Stimulated activated naive B cell treated with anti-CD40 and anti-IgM and Interleukin-4, amounts not matched to agents 10 μg/mL and 1 μg/mL and 100 μg/mL, for 72 hours (primary cell): Measurements from ENCODE around the gene SYT9.

Experiments
- ATAC-seq, 2 donors: fragments of 150-1000 bp; cut with Tn5 transposase; replicated peaks; 2 replicates each; pipeline ENCODE4 v1.10.0; 2021; ENCODE audit warnings: moderate library complexity in 1 of 2
- DNase-seq: peaks from one replicate; pipeline ENCODE4 v3.0.0; 2021
- H3K27ac Mint-ChIP-seq: one replicate; pipeline ENCODE4 v1.8.0; 2022; ENCODE audit warnings: mild to moderate bottlenecking, mixed read lengths
- H3K27me3 Mint-ChIP-seq, 2 donors: one replicate each; pipeline ENCODE4 v1.8.0; 2022; ENCODE audit warnings: mixed read lengths in 2 of 2
- H3K36me3 Mint-ChIP-seq, 2 donors: one replicate each; pipeline ENCODE4 v1.8.0; 2022; ENCODE audit warnings: mixed read lengths in 2 of 2, mild to moderate bottlenecking in 1 of 2
- H3K4me1 Mint-ChIP-seq, 2 donors: one replicate each; pipeline ENCODE4 v1.8.0; 2022; ENCODE audit warnings: mixed read lengths in 2 of 2, mild to moderate bottlenecking in 1 of 2
- H3K4me3 Mint-ChIP-seq, 2 donors: one replicate each; pipeline ENCODE4 v1.8.0; 2022; ENCODE audit warnings: mild to moderate bottlenecking in 2 of 2, mixed read lengths in 2 of 2, moderate library complexity in 1 of 2
- H3K9me3 Mint-ChIP-seq, 2 donors: one replicate each; pipeline ENCODE4 v1.8.0; 2022; ENCODE audit warnings: mixed read lengths in 2 of 2, mild to moderate bottlenecking in 1 of 2

Gene SYT9

GRCh38 chr11:7413961-7414915 is 162.5 kb downstream of the SYT9 start:
- ATAC-seq = no peak
- Mint-ChIP-seq H3K27me3 (peaks cover 48 to 51% of the 10 kb centered on the region in 2 donors), H3K36me3 (peaks cover 3 to 5% of the 10 kb centered on the region in 2 donors), H3K4me1 (no peaks in the 10 kb centered on the region), H3K27ac (no peak overlapping the region), H3K9me3 (peaks cover 9 to 11% of the 10 kb centered on the region in 2 donors), H3K4me3 (no peak overlapping the region)
- DNase-seq = no peak

DNA sequence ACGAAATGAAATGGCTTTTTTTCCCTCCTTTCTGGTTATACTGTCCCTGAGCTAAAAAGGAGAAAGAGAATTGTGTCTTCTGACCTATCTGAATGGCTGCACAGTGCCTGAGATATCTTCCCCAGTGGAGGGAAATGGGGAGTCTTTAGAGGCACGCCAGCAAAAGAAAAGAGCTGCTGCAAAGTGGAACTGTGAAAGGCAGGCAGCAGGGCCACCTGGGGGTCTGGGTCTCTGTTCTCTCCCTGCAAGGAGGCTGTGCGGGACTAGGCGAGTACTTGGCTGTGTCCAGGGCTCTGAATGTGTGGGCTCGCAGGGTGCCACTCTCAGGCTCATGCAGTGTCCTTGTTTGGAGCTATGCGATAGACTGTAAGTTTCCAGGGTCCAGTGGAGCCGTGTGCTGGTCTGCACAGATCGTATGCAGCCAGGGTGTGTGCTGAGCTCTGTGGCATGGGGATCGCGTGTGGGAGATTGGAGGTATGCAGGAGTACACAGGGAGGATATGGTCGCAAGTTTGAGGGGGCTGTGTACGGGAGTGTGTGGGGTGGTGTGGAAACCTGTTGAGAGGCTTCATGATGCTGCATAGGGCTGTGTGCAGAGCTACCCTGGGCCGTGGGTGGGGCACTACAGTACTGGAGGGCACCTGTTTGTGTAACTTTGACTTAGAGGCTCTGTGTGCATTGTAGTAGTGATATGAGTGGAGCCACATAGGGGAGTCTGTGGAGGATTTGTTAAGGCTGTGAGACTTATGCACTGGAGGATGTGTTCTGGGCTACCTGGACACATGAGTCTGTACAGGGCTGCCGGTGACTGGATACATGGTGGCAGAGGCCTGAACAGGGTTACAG is 163.5 kb downstream of the SYT9 start:
- Mint-ChIP-seq H3K36me3 (peaks cover 3 to 5% of the 10 kb centered on the region in 2 donors), H3K4me3 (no peak overlapping the region)

DNA sequence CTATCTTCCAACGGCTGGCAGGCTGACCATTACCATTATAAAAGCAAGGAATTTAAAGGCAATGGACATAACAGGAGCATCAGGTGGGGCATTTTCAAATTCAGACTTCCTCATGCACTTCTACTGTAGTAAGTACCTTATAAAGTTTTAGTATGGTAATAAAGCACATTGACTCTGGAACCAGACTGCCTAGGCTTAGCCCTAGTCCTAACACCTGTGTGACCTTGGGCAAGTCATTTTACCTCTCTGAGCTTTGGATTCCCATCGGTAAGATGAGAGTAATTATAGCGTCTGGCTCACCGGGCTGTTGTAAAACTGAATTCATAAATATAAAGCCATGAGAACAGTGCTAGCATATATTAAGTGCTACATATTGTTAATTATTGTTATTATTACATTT is 164.4 kb downstream of the SYT9 start:
- Mint-ChIP-seq H3K4me3 (no peak overlapping the region), H3K27ac (no peak overlapping the region), H3K27me3 (peaks cover 37 to 42% of the 10 kb centered on the region in 2 donors), H3K4me1 (no peaks in the 10 kb centered on the region), H3K9me3 (peaks cover 7 to 9% of the 10 kb centered on the region in 2 donors), H3K36me3 (peaks cover 2 to 5% of the 10 kb centered on the region in 2 donors)
- ATAC-seq = no peak
- DNase-seq = no peak

More for the DNA sequence above, 163.5 kb downstream of the SYT9 start:
- Mint-ChIP-seq H3K27ac (peak overlapping the region; percentile 14), H3K9me3 (peaks cover 8 to 11% of the 10 kb centered on the region in 2 donors), H3K27me3 (peaks cover 40 to 44% of the 10 kb centered on the region in 2 donors), H3K4me1 (no peaks in the 10 kb centered on the region)
- no peak for DNase-seq
- ATAC-seq = no peak

- peaks cover 0 to 1% of the 10 kb centered on the region in 2 donors for H3K36me3 Mint-ChIP-seq
- H3K27me3 Mint-ChIP-seq = peaks cover 28 to 34% of the 10 kb centered on the region in 2 donors
- peaks cover 2% of the 10 kb centered on the region in 2 donors for H3K9me3 Mint-ChIP-seq
- DNase-seq (no peak), ATAC-seq (no peak)
- no peaks in the 10 kb centered on the region for H3K4me1 Mint-ChIP-seq
- H3K27ac Mint-ChIP-seq = no peak overlapping the region
- H3K4me3 Mint-ChIP-seq = no peak overlapping the region
These were observed 165.6 kb downstream of the SYT9 start for GRCh38 chr11:7417328-7417727.

DNA sequence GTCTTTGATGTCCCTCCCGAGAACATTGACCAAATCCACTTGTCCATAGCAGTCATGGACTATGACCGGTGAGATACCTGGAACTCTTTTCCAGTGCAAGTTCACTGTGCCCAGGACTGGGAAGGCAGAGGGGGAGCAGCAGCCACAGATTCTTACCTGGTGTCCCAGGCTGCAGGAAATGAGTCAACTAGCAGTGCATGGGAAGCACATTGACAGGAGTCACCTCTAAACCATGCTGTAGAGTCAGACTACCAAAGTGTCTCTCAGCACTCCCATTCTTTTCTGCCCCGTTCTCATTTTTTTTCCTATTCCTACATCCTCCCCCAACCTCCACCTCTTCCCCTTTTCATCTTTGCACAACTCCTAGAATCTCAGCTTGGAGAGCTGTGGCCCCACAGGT is 166.4 kb downstream of the SYT9 start:
- Mint-ChIP-seq H3K9me3 (peaks cover 0 to 2% of the 10 kb centered on the region in 2 donors), H3K27ac (no peak overlapping the region), H3K27me3 (peaks cover 22 to 29% of the 10 kb centered on the region in 2 donors), H3K36me3 (no peaks in the 10 kb centered on the region), H3K4me1 (peaks cover 0 to 4% of the 10 kb centered on the region in 2 donors), H3K4me3 (no peak overlapping the region)
- no peak for DNase-seq
- ATAC-seq = no peak

DNA sequence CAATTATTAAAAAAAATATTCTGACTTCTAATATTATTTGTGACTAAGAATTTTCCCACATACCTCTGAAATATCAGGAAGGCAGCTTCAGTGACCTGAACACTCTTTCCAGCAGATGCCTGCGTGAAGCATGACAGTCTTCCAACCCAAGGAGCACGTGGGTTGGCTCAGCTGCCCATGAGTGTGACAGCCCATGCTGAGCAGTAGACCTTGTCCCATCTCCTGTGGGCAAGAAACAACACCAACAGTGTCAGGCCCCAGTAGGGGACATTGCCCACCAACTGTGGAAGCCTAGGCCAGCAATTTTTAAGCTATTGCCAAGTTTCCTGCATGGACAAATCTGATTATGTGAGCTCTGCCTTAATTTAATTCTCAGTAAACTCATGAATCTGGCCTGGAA is 167.2 kb downstream of the SYT9 start:
- H3K36me3 Mint-ChIP-seq = no peaks in the 10 kb centered on the region
- ATAC-seq (no peak), DNase-seq (no peak)
- H3K27me3 Mint-ChIP-seq = peaks cover 15 to 26% of the 10 kb centered on the region in 2 donors
- H3K4me3 Mint-ChIP-seq = no peak overlapping the region
- no peak overlapping the region for H3K27ac Mint-ChIP-seq
- no peaks in the 10 kb centered on the region for H3K9me3 Mint-ChIP-seq
- H3K4me1 Mint-ChIP-seq = peaks cover 0 to 7% of the 10 kb centered on the region in 2 donors

GRCh38 chr11:7421136-7421535 is 169.4 kb downstream of the SYT9 start:
- ATAC-seq (no peak), DNase-seq (no peak)
- H3K4me1 Mint-ChIP-seq = peaks cover 0 to 7% of the 10 kb centered on the region in 2 donors
- no peak overlapping the region for H3K4me3 Mint-ChIP-seq
- H3K27me3 Mint-ChIP-seq = peaks cover 7 to 14% of the 10 kb centered on the region in 2 donors
- H3K27ac Mint-ChIP-seq = no peak overlapping the region
- no peaks in the 10 kb centered on the region for H3K36me3 Mint-ChIP-seq
- H3K9me3 Mint-ChIP-seq = no peaks in the 10 kb centered on the region

- H3K4me3 Mint-ChIP-seq = no peak overlapping the region
- no peaks in the 10 kb centered on the region for H3K9me3 Mint-ChIP-seq
- peak; percentile 27 to 71 for ATAC-seq
- DNase-seq = no peak
- H3K36me3 Mint-ChIP-seq = peaks cover 0 to 2% of the 10 kb centered on the region in 2 donors
- peaks cover 0 to 7% of the 10 kb centered on the region in 2 donors for H3K4me1 Mint-ChIP-seq
- no peak overlapping the region for H3K27ac Mint-ChIP-seq
- peaks cover 7 to 13% of the 10 kb centered on the region in 2 donors for H3K27me3 Mint-ChIP-seq
These were observed 171.0 kb downstream of the SYT9 start for GRCh38 chr11:7422544-7423331.

- DNase-seq = no peak
These were observed 172.2 kb downstream of the SYT9 start for GRCh38 chr11:7423946-7424345.

GRCh38 chr11:7427733-7428132 is 176.0 kb downstream of the SYT9 start:
- Mint-ChIP-seq H3K36me3 (peaks cover 0 to 2% of the 10 kb centered on the region in 2 donors), H3K9me3 (no peaks in the 10 kb centered on the region), H3K27me3 (peaks cover 7% of the 10 kb centered on the region in 2 donors), H3K4me1 (peaks cover 0 to 4% of the 10 kb centered on the region in 2 donors), H3K27ac (no peak overlapping the region), H3K4me3 (no peak overlapping the region)
- ATAC-seq (no peak), DNase-seq (no peak)

More at GRCh38 chr11:7423946-7424345, 172.2 kb downstream of the SYT9 start:
- peaks cover 0 to 7% of the 10 kb centered on the region in 2 donors for H3K4me1 Mint-ChIP-seq
- ATAC-seq = no peak
- no peaks in the 10 kb centered on the region for H3K9me3 Mint-ChIP-seq
- peaks cover 7% of the 10 kb centered on the region in 2 donors for H3K27me3 Mint-ChIP-seq
- H3K36me3 Mint-ChIP-seq = peaks cover 0 to 2% of the 10 kb centered on the region in 2 donors
- no peak overlapping the region for H3K4me3 Mint-ChIP-seq
- no peak overlapping the region for H3K27ac Mint-ChIP-seq

DNA sequence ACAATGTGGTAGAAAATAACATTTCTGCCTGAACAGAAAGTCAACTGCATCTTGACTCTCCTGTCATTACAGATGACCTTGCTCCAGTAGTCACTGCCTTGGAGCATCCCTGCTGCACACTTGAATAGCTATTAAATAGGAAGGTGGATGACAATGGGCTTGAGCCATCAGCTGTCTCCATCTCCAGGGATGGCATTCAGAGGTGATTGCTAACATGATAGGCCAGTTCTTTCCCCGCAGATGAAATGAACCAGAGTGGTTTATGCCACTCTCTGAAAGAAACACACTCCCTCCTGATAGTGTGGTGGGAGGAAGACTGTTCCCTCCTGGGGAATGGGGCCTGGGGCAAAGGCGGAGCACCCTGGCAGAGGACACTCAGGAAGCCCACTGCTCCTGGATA is 176.5 kb downstream of the SYT9 start:
- ATAC-seq (no peak), DNase-seq (no peak)
- no peak overlapping the region for H3K4me3 Mint-ChIP-seq
- H3K36me3 Mint-ChIP-seq = peaks cover 0 to 2% of the 10 kb centered on the region in 2 donors
- peaks cover 0 to 1% of the 10 kb centered on the region in 2 donors for H3K4me1 Mint-ChIP-seq
- no peak overlapping the region for H3K27ac Mint-ChIP-seq
- H3K27me3 Mint-ChIP-seq = peaks cover 4 to 7% of the 10 kb centered on the region in 2 donors
- no peaks in the 10 kb centered on the region for H3K9me3 Mint-ChIP-seq

- no peaks in the 10 kb centered on the region for H3K4me1 Mint-ChIP-seq
- no peak for DNase-seq
- H3K9me3 Mint-ChIP-seq = no peaks in the 10 kb centered on the region
- ATAC-seq = no peak
- peaks cover 6% of the 10 kb centered on the region in 2 donors for H3K36me3 Mint-ChIP-seq
- no peak overlapping the region for H3K4me3 Mint-ChIP-seq
- peaks cover 0 to under 1% of the 10 kb centered on the region in 2 donors for H3K27me3 Mint-ChIP-seq
- no peak overlapping the region for H3K27ac Mint-ChIP-seq
These were observed 178.8 kb downstream of the SYT9 start for GRCh38 chr11:7430496-7430895.

GRCh38 chr11:7435176-7435575 is 183.5 kb downstream of the SYT9 start:
- peaks cover 6 to 14% of the 10 kb centered on the region in 2 donors for H3K36me3 Mint-ChIP-seq
- no peak overlapping the region for H3K27ac Mint-ChIP-seq
- no peaks in the 10 kb centered on the region for H3K27me3 Mint-ChIP-seq
- no peaks in the 10 kb centered on the region for H3K9me3 Mint-ChIP-seq
- no peak overlapping the region for H3K4me3 Mint-ChIP-seq
- no peak for ATAC-seq
- peaks cover 9 to 14% of the 10 kb centered on the region in 2 donors for H3K4me1 Mint-ChIP-seq
- DNase-seq = no peak
